ENCODE measurements around the gene LAMTOR1.

DNA sequence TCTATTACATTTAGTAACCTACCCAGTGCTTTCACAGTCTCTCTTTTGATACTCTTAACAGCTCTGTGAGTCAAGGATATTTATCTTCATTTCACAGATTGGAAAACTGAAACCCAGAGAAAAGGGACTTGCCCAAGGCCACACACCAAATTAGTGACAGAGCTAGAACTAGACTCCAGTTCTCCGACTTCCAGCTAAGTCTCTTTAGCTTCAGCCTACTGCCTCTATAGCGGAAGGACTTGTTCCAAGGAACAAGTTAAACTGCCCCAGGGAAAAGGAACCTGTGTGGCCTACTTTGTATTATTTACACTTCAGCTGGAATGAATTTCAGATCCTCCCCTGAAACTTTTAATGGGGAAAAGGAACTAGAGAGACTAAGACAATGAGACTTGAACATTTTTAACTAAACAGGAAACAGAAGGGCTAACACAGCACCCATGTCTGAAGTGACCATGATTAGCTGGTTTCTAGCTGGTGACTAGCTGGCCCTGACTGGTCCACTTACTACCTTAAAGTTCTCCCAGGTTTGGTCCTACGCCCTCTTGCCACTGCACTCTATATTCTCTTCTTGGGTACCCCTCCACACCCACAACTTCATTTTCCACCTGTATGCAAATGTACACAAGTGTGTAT lies 21.2 kb downstream of the LAMTOR1 start:
- TF ChIP-seq, protein P1, sequence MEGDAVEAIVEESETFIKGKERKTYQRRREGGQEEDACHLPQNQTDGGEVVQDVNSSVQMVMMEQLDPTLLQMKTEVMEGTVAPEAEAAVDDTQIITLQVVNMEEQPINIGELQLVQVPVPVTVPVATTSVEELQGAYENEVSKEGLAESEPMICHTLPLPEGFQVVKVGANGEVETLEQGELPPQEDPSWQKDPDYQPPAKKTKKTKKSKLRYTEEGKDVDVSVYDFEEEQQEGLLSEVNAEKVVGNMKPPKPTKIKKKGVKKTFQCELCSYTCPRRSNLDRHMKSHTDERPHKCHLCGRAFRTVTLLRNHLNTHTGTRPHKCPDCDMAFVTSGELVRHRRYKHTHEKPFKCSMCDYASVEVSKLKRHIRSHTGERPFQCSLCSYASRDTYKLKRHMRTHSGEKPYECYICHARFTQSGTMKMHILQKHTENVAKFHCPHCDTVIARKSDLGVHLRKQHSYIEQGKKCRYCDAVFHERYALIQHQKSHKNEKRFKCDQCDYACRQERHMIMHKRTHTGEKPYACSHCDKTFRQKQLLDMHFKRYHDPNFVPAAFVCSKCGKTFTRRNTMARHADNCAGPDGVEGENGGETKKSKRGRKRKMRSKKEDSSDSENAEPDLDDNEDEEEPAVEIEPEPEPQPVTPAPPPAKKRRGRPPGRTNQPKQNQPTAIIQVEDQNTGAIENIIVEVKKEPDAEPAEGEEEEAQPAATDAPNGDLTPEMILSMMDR (conservative IDR thresholded peaks at IDR 0.05; ENCODE audit: low read depth, low read length): no peak
- TF ChIP-seq EZH2phosphoT487 (IDR thresholded peaks at IDR 0.05; ENCODE audit: borderline replicate concordance, low read length) (no peak), EZH2 (IDR thresholded peaks at IDR 0.05; ENCODE audit: low read length, unreplicated experiment) (no peak)
